ENCODE results near the gene MS4A4E.

The MS4A4E gene

GRCh38 chr11:60208951-60209350 lies 34.0 kb downstream of the MS4A4E start:
- H3K9me2 ChIP-seq (replicated peaks; ENCODE audit: insufficient read depth, low read length) = no peaks in the 10 kb centered on the region
- H3K9me3 ChIP-seq (ENCODE audit: insufficient read depth, low read length) = no peaks in the 10 kb centered on the region
- no peaks in the 10 kb centered on the region for H4K20me1 ChIP-seq (ENCODE audit: low read depth, low read length)
- H3K9ac ChIP-seq (ENCODE audit: low read length) = no peak overlapping the region
- no peak overlapping the region for H3K27ac ChIP-seq (ENCODE audit: low read depth, low read length)
- no peaks in the 10 kb centered on the region for H3K36me3 ChIP-seq (ENCODE audit: low read length)
- H3K79me2 ChIP-seq (ENCODE audit: insufficient read depth, low read length) = no peaks in the 10 kb centered on the region
- H3K4me3 ChIP-seq (ENCODE audit: insufficient read depth, low read length, poor library complexity, severe bottlenecking) = no peak overlapping the region
- H3K4me2 ChIP-seq (ENCODE audit: low read depth, low read length, poor library complexity, severe bottlenecking) = no peak overlapping the region
- H2AFZ ChIP-seq (ENCODE audit: low read depth, low read length, severe bottlenecking) = no peak overlapping the region
- TF ChIP-seq CTCF (IDR thresholded peaks at IDR 0.05; ENCODE audit: insufficient read depth, low read length, poor library complexity, severe bottlenecking) (no peak), EZH2phosphoT487 (conservative IDR thresholded peaks at IDR 0.05; ENCODE audit: low read length) (no peak)
- H3K27me3 ChIP-seq (ENCODE audit: low read length) = no peaks in the 10 kb centered on the region
- H3F3A ChIP-seq (ENCODE audit: insufficient read depth) = no peaks in the 10 kb centered on the region

GRCh38 chr11:60208146-60208895 lies 34.6 kb downstream of the MS4A4E start:
- Histone ChIP-seq H3K79me2 (ENCODE audit: insufficient read depth, low read length) (no peaks in the 10 kb centered on the region), H4K20me1 (ENCODE audit: low read depth, low read length) (no peaks in the 10 kb centered on the region), H3K27me3 (ENCODE audit: low read length) (no peaks in the 10 kb centered on the region), H3F3A (ENCODE audit: insufficient read depth) (no peaks in the 10 kb centered on the region), H3K27ac (ENCODE audit: low read depth, low read length) (no peak overlapping the region), H3K4me3 (ENCODE audit: insufficient read depth, low read length, poor library complexity, severe bottlenecking) (no peak overlapping the region), H3K9me2 (replicated peaks; ENCODE audit: insufficient read depth, low read length) (no peaks in the 10 kb centered on the region), H3K36me3 (ENCODE audit: low read length) (no peaks in the 10 kb centered on the region), H3K9ac (ENCODE audit: low read length) (no peak overlapping the region), H2AFZ (ENCODE audit: low read depth, low read length, severe bottlenecking) (no peak overlapping the region), H3K9me3 (ENCODE audit: insufficient read depth, low read length) (no peaks in the 10 kb centered on the region), H3K4me2 (ENCODE audit: low read depth, low read length, poor library complexity, severe bottlenecking) (no peak overlapping the region)
- no peak for TF ChIP-seq EZH2phosphoT487 (conservative IDR thresholded peaks at IDR 0.05; ENCODE audit: low read length)
- no peak for TF ChIP-seq CTCF (IDR thresholded peaks at IDR 0.05; ENCODE audit: insufficient read depth, low read length, poor library complexity, severe bottlenecking)

- Histone ChIP-seq H3K4me3 (ENCODE audit: insufficient read depth, low read length, poor library complexity, severe bottlenecking) (no peak overlapping the region), H3K9me2 (replicated peaks; ENCODE audit: insufficient read depth, low read length) (no peaks in the 10 kb centered on the region), H3K9ac (ENCODE audit: low read length) (no peak overlapping the region), H3K27ac (ENCODE audit: low read depth, low read length) (no peak overlapping the region), H4K20me1 (ENCODE audit: low read depth, low read length) (no peaks in the 10 kb centered on the region), H3K27me3 (ENCODE audit: low read length) (no peaks in the 10 kb centered on the region), H3K9me3 (ENCODE audit: insufficient read depth, low read length) (no peaks in the 10 kb centered on the region; the same call in 1 of the 2 replicates), H3F3A (ENCODE audit: insufficient read depth) (no peaks in the 10 kb centered on the region), H2AFZ (ENCODE audit: low read depth, low read length, severe bottlenecking) (no peak overlapping the region), H3K4me2 (ENCODE audit: low read depth, low read length, poor library complexity, severe bottlenecking) (no peak overlapping the region), H3K79me2 (ENCODE audit: insufficient read depth, low read length) (no peaks in the 10 kb centered on the region), H3K36me3 (ENCODE audit: low read length) (no peaks in the 10 kb centered on the region)
- TF ChIP-seq EZH2phosphoT487 (conservative IDR thresholded peaks at IDR 0.05; ENCODE audit: low read length) (no peak), CTCF (IDR thresholded peaks at IDR 0.05; ENCODE audit: insufficient read depth, low read length, poor library complexity, severe bottlenecking) (no peak)
Measured at GRCh38 chr11:60206616-60207015, 36.3 kb downstream of the MS4A4E start.

All from SU-DHL-6 (cell line).